ENCODE data around the gene SSBP4. TPM values are rescaled to one million over a fixed set of nuclear protein-coding genes. Genes with fewer than 3 reads are reported as not detected.

The SSBP4 gene
- total and polyA plus RNA-seq, 2 of the 8 experiments (the other 6 are each of a cell fraction or from before 2014, with no cell fraction given) = 26.4 to 33.7 TPM

DNA sequence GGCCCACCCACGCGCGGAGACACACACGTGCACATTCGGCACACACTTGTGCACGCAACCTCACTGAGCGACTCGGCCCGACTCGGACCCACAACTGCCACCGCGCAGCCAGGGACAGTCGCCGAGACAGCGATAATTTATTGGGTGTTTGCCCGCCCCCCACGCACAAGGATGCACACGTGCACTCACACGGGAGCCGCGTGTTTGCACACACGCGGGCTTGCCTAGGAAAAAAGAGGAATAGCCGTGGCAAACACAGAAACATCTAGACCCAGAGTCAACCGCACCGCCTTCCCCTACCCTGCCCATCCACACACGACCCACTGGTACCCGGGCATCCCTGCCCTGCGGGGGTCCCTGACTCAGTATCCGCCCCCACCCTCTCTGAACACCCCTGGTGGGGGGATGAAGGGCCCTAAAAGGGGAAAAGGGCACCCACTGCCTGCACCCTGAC is 1.1 kb upstream of the SSBP4 start:
- Histone ChIP-seq H2BK12ac (ENCODE audit: low read depth, low read length) (peak overlapping the region; percentile 99; the same call in 1 of the 2 replicates), H3K18ac (ENCODE audit: extremely low read depth, low read length) (peak overlapping the region; percentile 10; the same call in 1 of the 2 replicates), H3K23ac (ENCODE audit: insufficient read length) (no peak overlapping the region), H4K91ac (replicated peaks; ENCODE audit: insufficient read length, low read length) (peak overlapping the region; percentile 99), H3K56ac (replicated peaks; ENCODE audit: insufficient read length, low read depth, low read length) (peak overlapping the region; percentile 53), H3K14ac (ENCODE audit: insufficient read length) (no peak overlapping the region), H4K20me1 (replicated peaks in 1 of 2; ENCODE audit: control insufficient read depth in 1 of 2, insufficient read depth in 2 of 2, low read length in 2 of 2) (peaks cover 0 to 4% of the 10 kb centered on the region in 2 experiments), H3K27ac (ENCODE audit: low read depth, low read length) (no peak overlapping the region), H3K4me2 (ENCODE audit: insufficient read depth in 1 of 2, low read depth in 2 of 2, low read length in 2 of 2) (peak overlapping the region; percentile 70 to 88), H3K4ac (replicated peaks; ENCODE audit: insufficient read length, low read depth, low read length) (peak overlapping the region; percentile 99), H2BK120ac (replicated peaks; ENCODE audit: low read depth, low read length) (no peak overlapping the region), H3K4me3 (ENCODE audit: extremely low read depth in 1 of 4, insufficient read depth in 2 of 4, low read depth in 3 of 4, low read length in 4 of 4) (peak overlapping the region in 3 of 4 experiments; percentile 5 to 63 (median 39); a peak in 4 of 8 replicates), H3K79me1 (ENCODE audit: low read depth, low read length) (no peaks in the 10 kb centered on the region), H3K4me1 (replicated peaks in 1 of 4; ENCODE audit: control insufficient read depth in 3 of 4, insufficient read depth in 4 of 4, low read length in 3 of 4) (peaks cover 0 to 27% (median 21%) of the 10 kb centered on the region in 4 experiments; a peak in 6 of 7 replicates), H2AK5ac (ENCODE audit: low read depth, low read length) (no peak overlapping the region), H3K9ac (replicated peaks in 1 of 4; ENCODE audit: extremely low read depth in 1 of 4, low read depth in 3 of 4, low read length in 3 of 4) (no peak overlapping the region), H3K23me2 (ENCODE audit: low read depth, low read length) (peaks cover 19% of the 10 kb centered on the region; the same call in 1 of the 2 replicates), H3K27me3 (replicated peaks in 1 of 4; ENCODE audit: control insufficient read depth in 3 of 4, extremely low read depth in 1 of 4, insufficient read depth in 3 of 4, low read length in 3 of 4) (peaks cover 5 to 29% (median 23%) of the 10 kb centered on the region in 4 experiments), H3K79me2 (ENCODE audit: control insufficient read depth in 1 of 2, insufficient read depth in 2 of 2, low read length in 2 of 2) (peaks cover 0 to 4% of the 10 kb centered on the region in 2 experiments; a peak in 1 of 4 replicates), H2BK5ac (ENCODE audit: low read depth, low read length) (peak overlapping the region; percentile 75; the same call in 1 of the 2 replicates), H2AFZ (ENCODE audit: low read length) (no peak overlapping the region), H4K8ac (ENCODE audit: extremely low read depth, insufficient read depth, low read length) (peak overlapping the region; percentile 11; the same call in 1 of the 2 replicates), H2BK20ac (ENCODE audit: low read length) (no peak overlapping the region), H4K5ac (ENCODE audit: insufficient read length, low read depth, low read length) (peak overlapping the region; percentile 44), H3K36me3 (ENCODE audit: control insufficient read depth in 2 of 4, insufficient read depth in 4 of 4, low read length in 3 of 4) (no peaks in the 10 kb centered on the region), H3K9me3 (ENCODE audit: insufficient read depth in 2 of 2, low read depth in 1 of 2, low read length in 1 of 2) (no peaks in the 10 kb centered on the region), H2BK15ac (ENCODE audit: low read length) (peak overlapping the region; percentile 99)
- FAIRE-seq (no peak), DNase-seq (ENCODE audit: low read depth in 1 of 2, low spot score in 2 of 2) (no peak)
- POLR2A ChIA-PET (ENCODE audit: partially characterized antibody) = interaction anchor here (1.0 to 6.8 kb wide), 12 partner anchors 11 to 137 kb away, joined by 3 to 72 read pairs (median 8); partner anchors contain the start of genes JUND and PGPEP1
- TF ChIP-seq CREB1 (IDR thresholded peaks at IDR 0.05) (no peak), HDAC2 (IDR thresholded peaks at IDR 0.05; ENCODE audit: borderline replicate concordance in 1 of 2, low read depth in 2 of 2, low read length in 2 of 2) (peak in 1 of 2 experiments; percentile 0; a peak in 1 of 4 replicates), KDM5A (IDR thresholded peaks at IDR 0.05; ENCODE audit: low read length) (no peak), SUZ12 (IDR thresholded peaks at IDR 0.05; ENCODE audit: low read length) (no peak), RNF2 (IDR thresholded peaks at IDR 0.05; ENCODE audit: borderline replicate concordance, low read depth, low read length, missing control alignments, poor library complexity, severe bottlenecking) (peak; percentile 18)
- TF ChIP-seq, protein P1, sequence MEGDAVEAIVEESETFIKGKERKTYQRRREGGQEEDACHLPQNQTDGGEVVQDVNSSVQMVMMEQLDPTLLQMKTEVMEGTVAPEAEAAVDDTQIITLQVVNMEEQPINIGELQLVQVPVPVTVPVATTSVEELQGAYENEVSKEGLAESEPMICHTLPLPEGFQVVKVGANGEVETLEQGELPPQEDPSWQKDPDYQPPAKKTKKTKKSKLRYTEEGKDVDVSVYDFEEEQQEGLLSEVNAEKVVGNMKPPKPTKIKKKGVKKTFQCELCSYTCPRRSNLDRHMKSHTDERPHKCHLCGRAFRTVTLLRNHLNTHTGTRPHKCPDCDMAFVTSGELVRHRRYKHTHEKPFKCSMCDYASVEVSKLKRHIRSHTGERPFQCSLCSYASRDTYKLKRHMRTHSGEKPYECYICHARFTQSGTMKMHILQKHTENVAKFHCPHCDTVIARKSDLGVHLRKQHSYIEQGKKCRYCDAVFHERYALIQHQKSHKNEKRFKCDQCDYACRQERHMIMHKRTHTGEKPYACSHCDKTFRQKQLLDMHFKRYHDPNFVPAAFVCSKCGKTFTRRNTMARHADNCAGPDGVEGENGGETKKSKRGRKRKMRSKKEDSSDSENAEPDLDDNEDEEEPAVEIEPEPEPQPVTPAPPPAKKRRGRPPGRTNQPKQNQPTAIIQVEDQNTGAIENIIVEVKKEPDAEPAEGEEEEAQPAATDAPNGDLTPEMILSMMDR (IDR thresholded peaks at IDR 0.05; ENCODE audit: control extremely low read depth in 1 of 3, insufficient read depth in 1 of 3, low read depth in 1 of 3, low read length in 3 of 3) = no peak
- CTCF ChIA-PET (ENCODE audit: partially characterized antibody) = interaction anchor here (1.1 to 11.0 kb wide), 9 partner anchors 8 to 522 kb away, joined by 3 to 177 read pairs (median 7); partner anchors contain the start of gene GDF15
- 18% methylated on average over 30 of the region's 30 CpGs; no CpG with 5 or more reads in 1 of the 2 experiments for WGBS, 2 experiments (ENCODE audit: extremely low coverage in 1 of 2, insufficient coverage in 1 of 2, insufficient read length in 1 of 2, insufficient replicate concordance in 2 of 2, low coverage in 1 of 2, low lambda C conversion rate in 2 of 2, missing lambda C conversion rate in 1 of 2)

All from H1 (cell line).